TTC549 (cell line): ENCODE data around the gene B4GALT3.
"Not testable (repeated sequence)": the region's sequence is repeated elsewhere in the genome, so short reads cannot be mapped to it uniquely, and the experiment has no call there.

ENCODE experiments used
- FAIRE-seq: peaks from 2 replicates; lab custom pipeline; 2012; peaks lifted over from hg19 to GRCh38; lab: Jason Lieb, UNC

Gene B4GALT3

GRCh38 chr1:161177112-161177935, at the start of gene B4GALT3:
Gene B4GALT3 (minus strand): TSS chr1:161177507. CDS start chr1:161176060, 1,447 bp downstream.
- no peak for FAIRE-seq

- FAIRE-seq = no peak
These were observed 49.5 kb upstream of the B4GALT3 start for GRCh38 chr1:161226759-161227158.

- FAIRE-seq = no peak
These were observed 49.0 kb upstream of the B4GALT3 start for GRCh38 chr1:161226320-161226711.

GRCh38 chr1:161225534-161226319, 48.4 kb upstream of the B4GALT3 start, which contains the start of gene TOMM40L:
Gene TOMM40L (plus strand): TSS chr1:161226060. CDS start chr1:161226490, 430 bp downstream.
- FAIRE-seq = peak; percentile 100

- FAIRE-seq = no peak
These were observed 47.8 kb upstream of the B4GALT3 start for GRCh38 chr1:161225178-161225533.

- not testable (repeated sequence) for FAIRE-seq
These were observed 47.4 kb upstream of the B4GALT3 start for GRCh38 chr1:161224695-161225087.

GRCh38 chr1:161223805-161224694, 46.7 kb upstream of the B4GALT3 start:
- no peak for FAIRE-seq

- FAIRE-seq = no peak
These were observed 45.1 kb upstream of the B4GALT3 start for GRCh38 chr1:161222175-161223019.

GRCh38 chr1:161220002-161220401, 42.7 kb upstream of the B4GALT3 start:
- FAIRE-seq = no peak

GRCh38 chr1:161219078-161219892, 42.0 kb upstream of the B4GALT3 start:
- no peak for FAIRE-seq

GRCh38 chr1:161218301-161219077, 41.2 kb upstream of the B4GALT3 start:
- no peak for FAIRE-seq

- FAIRE-seq = no peak
These were observed 40.5 kb upstream of the B4GALT3 start for GRCh38 chr1:161217831-161218230.

GRCh38 chr1:161216945-161217712, 39.8 kb upstream of the B4GALT3 start:
- no peak for FAIRE-seq

GRCh38 chr1:161215076-161215475, 37.8 kb upstream of the B4GALT3 start, which contains the start of gene FCER1G:
Gene FCER1G (plus strand): TSS chr1:161215295. CDS start chr1:161215322, 27 bp downstream.
- no peak for FAIRE-seq

GRCh38 chr1:161214369-161214768, 37.1 kb upstream of the B4GALT3 start:
- FAIRE-seq = no peak

GRCh38 chr1:161209790-161210409, 32.6 kb upstream of the B4GALT3 start:
- FAIRE-seq = peak; percentile 47

GRCh38 chr1:161207173-161207572, 29.9 kb upstream of the B4GALT3 start:
- no peak for FAIRE-seq
